ENCODE data around the gene AHRR.

DNA sequence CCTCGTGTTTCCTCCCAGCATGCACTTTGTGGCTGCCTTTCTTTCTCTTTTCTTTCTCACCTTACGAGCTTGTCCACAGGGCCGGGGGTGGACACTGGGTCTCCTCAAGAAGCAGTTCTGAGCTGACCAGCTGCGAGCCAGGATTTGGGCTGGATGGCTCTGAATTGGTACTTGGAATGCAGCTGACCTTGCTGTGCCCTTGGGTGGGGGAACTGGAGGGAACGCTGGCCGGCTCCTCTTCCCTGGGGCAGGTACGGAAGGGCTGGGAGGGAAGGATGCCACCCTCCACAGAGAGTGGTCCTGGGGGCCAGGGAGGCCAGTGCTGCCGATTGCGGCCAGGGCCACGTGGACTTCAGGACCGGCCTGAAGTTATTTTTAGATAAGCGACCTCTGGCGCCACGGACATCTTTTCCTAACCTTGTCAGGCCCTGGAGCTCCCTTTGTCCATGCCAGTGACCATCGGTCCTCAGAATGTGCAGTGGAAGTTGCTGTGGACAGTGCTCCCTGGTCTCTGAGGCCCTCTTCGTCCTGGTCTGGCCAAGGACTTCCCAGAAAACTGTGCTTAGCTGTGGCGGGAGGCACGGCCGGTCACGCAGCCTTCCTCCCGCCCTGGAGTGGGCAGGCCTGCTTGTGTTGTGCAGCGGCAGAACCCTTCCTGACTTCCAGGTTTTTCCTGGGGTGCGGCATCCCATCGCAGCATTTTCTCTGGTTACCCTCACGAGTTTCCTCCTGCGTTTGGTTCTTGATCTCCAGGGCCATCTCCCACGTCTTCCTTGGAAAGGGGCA, 13.5 kb upstream of the AHRR start:
- no peak for TF ChIP-seq TCF7L2 (IDR thresholded peaks at IDR 0.05; ENCODE audit: low read depth, low read length)
- TF ChIP-seq ELF1 (tag; IDR thresholded peaks at IDR 0.05): no peak
